ENCODE measurements around the gene PNPLA3.

Gene PNPLA3

DNA sequence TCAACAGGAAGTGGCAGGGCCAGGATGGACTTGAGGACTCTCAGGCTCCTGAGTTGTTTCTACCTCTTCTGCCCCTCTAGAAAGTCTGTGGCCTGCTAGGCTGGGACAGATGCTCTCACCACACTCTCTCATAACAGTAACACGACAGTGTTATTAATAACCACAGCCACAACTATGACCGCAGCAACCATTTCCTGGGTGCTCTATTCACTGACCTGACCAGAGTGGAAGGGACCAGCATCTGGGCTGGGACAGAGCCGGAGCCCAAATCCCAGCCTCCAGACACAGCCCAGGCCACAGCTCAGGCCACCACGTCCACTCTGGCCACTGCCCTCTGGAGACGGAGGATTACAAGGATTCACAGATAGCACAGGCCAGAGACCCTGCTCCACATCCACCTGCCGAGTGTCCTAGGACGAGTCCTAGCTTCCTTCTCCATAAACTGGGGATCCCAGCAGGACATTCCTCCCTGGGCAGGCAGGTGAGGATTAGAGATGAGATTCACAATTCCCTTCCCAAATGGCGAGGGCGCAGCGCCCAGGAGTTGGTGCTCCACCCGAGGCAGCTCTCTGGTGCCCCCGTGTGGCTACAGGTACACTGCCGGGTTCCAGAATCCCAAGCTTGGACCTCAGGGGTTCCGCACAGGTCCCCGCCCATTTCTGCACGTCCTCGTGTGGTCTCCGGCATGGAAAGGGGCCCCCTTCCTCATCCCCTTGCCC, 38.8 kb upstream of the PNPLA3 start:
- peak; percentile 90 for TF ChIP-seq CTCF (IDR thresholded peaks at IDR 0.05; ENCODE audit: control insufficient read depth, insufficient read depth, low read depth, low read length, missing control alignments)
- no peak for DNase-seq (ENCODE audit: low read depth)
- H3K4me3 ChIP-seq (ENCODE audit: control insufficient read depth, low read depth, low read length): no peak overlapping the region

DNA sequence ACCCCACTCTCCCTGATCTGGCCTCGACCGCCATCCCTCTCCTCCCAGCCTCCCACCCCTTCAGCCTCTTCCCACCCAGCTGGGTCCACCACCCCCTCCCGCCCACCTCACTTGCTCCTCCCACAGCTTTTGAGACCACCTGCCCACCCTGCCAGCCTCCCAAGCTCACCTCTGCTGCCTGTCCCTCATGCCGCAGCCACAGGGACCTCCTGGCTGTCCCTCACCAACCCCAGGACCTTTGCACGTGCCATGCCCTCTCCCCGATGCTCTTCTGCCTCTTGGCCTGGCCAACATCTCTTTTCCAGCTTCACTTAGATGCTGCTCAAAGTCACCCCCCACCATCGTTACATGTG, 38.3 kb upstream of the PNPLA3 start:
- no peak overlapping the region for H3K4me3 ChIP-seq (ENCODE audit: control insufficient read depth, low read depth, low read length)
- TF ChIP-seq CTCF (IDR thresholded peaks at IDR 0.05; ENCODE audit: control insufficient read depth, insufficient read depth, low read depth, low read length, missing control alignments): no peak
- DNase-seq (ENCODE audit: low read depth): no peak

DNA sequence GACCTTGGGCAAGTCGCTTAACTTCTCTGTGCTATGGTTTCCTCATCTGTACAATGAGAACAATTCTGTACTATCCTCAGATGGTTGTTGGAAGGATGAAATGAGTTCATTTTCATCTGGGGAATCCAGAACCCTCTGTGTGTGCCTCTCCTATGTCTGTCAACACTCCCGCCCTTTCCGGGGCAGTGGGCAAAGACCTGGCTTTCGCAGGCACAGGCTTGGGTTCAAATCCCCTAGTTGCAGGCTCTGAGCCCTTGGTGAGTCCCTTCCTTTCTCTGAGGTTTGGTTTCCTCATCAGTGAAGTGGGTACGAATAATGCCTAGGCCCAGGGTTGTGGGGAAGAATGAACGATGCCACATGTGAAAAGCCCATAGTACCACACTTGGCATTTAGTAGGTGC, 37.8 kb upstream of the PNPLA3 start:
- TF ChIP-seq CTCF (IDR thresholded peaks at IDR 0.05; ENCODE audit: control insufficient read depth, insufficient read depth, low read depth, low read length, missing control alignments): no peak
- no peak for DNase-seq (ENCODE audit: low read depth)

GRCh38 chr22:43886231-43886630, 37.4 kb upstream of the PNPLA3 start:
- no peak for TF ChIP-seq CTCF (IDR thresholded peaks at IDR 0.05; ENCODE audit: control insufficient read depth, insufficient read depth, low read depth, low read length, missing control alignments)
- no peak overlapping the region for H3K4me3 ChIP-seq (ENCODE audit: control insufficient read depth, low read depth, low read length)
- DNase-seq (ENCODE audit: low read depth): no peak

More for the DNA sequence above, 37.8 kb upstream of the PNPLA3 start:
- H3K4me3 ChIP-seq (ENCODE audit: control insufficient read depth, low read depth, low read length): no peak overlapping the region

DNA sequence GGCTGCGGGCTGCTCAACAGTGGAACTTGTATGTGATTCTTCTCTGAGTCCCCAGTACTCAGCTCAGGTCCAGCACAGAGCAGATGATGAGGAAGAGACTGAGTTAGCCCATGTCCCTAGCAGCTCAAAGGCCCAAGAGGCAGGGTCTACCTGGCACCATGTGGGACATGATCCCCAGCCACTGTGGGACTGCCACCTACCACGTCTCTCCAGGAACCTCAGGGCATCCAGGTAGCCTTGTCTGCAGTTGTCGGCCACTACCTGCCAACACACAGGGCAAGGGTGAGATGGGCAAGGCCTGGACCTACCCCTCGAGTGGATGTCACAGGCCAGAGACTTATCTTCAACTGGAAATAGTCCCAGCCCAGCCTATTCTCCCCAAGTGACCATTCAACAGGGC, 36.2 kb upstream of the PNPLA3 start:
- TF ChIP-seq CTCF (IDR thresholded peaks at IDR 0.05; ENCODE audit: control insufficient read depth, insufficient read depth, low read depth, low read length, missing control alignments): no peak
- DNase-seq (ENCODE audit: low read depth): no peak
- no peak overlapping the region for H3K4me3 ChIP-seq (ENCODE audit: control insufficient read depth, low read depth, low read length)

DNA sequence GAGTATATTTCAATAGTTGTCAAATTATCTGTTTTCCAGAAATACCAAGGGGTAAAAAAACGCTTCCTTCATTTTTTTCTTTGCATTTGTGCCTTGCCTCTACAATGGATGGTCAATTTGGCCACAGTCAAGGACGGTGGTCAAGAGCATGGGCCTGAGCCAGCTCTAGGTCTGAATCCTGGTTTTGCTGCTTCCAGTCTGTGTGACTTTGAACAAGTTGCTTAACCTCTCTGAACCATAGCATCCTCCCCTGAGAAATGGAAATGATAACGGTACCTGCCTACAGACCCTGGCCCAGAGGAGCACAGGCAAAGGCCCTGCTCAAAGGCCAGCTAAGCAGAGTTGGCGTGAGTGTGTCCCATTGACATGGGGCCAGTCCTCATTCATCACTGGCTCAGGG, 34.9 kb upstream of the PNPLA3 start:
- no peak overlapping the region for H3K4me3 ChIP-seq (ENCODE audit: control insufficient read depth, low read depth, low read length)
- TF ChIP-seq CTCF (IDR thresholded peaks at IDR 0.05; ENCODE audit: control insufficient read depth, insufficient read depth, low read depth, low read length, missing control alignments): no peak
- DNase-seq (ENCODE audit: low read depth): no peak

All from AG09309 (cell line).